ENCODE results near the gene SULT1A2. TPM values are rescaled to one million over a fixed set of nuclear protein-coding genes. Genes with fewer than 3 reads are reported as not detected.

The SULT1A2 gene
- total RNA-seq, 4 donors from 2014 or later: 0.27 to 1.2 TPM; not detected in 2

DNA sequence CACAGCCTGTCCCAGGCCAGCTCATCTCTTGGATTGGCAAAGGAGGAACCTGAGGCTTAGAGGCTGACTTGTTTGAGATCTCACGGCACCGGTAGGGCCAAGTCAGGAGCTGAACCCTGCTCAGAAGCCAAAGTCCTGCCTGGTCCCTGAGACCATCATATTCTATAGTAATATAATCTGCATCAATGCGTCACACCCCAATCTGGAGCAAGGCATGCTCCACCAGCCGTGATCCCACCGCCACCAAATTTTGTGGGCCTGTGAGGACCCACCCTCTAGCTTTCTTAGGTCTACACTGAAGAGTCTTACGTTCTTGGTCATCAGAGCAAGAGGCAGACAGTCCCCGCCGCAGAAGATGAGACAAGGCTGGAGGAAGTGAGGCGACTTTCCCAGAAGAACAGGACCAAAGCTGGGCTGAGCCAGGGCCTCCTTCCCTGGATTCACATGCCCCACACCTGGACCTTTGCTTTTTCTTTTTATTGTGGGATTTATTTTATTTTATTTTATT is 10.3 kb upstream of the SULT1A2 start:
- Histone ChIP-seq H3K9me3 (no peaks in the 10 kb centered on the region), H3K4me1 (peaks cover 0 to 23% (median 4%) of the 10 kb centered on the region in 3 donors), H3K27ac (no peak overlapping the region), H3K27me3 (peaks cover 9% of the 10 kb centered on the region), H3K4me3 (no peak overlapping the region), H3K36me3 (peaks cover 0 to 19% of the 10 kb centered on the region in 2 donors)
- no peak for TF ChIP-seq POLR2AphosphoS5 (IDR thresholded peaks at IDR 0.05)
- TF ChIP-seq, protein P1, sequence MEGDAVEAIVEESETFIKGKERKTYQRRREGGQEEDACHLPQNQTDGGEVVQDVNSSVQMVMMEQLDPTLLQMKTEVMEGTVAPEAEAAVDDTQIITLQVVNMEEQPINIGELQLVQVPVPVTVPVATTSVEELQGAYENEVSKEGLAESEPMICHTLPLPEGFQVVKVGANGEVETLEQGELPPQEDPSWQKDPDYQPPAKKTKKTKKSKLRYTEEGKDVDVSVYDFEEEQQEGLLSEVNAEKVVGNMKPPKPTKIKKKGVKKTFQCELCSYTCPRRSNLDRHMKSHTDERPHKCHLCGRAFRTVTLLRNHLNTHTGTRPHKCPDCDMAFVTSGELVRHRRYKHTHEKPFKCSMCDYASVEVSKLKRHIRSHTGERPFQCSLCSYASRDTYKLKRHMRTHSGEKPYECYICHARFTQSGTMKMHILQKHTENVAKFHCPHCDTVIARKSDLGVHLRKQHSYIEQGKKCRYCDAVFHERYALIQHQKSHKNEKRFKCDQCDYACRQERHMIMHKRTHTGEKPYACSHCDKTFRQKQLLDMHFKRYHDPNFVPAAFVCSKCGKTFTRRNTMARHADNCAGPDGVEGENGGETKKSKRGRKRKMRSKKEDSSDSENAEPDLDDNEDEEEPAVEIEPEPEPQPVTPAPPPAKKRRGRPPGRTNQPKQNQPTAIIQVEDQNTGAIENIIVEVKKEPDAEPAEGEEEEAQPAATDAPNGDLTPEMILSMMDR (IDR thresholded peaks at IDR 0.05): no peak
- TF ChIP-seq EP300 (IDR thresholded peaks at IDR 0.05): no peak
- TF ChIP-seq POLR2A (IDR thresholded peaks at IDR 0.05): no peak
- 98 to 100% methylated on average over 5 to 9 of the region's 9 CpGs for WGBS, 2 donors (ENCODE audit: low coverage in 1 of 2)
- ATAC-seq: no peak

DNA sequence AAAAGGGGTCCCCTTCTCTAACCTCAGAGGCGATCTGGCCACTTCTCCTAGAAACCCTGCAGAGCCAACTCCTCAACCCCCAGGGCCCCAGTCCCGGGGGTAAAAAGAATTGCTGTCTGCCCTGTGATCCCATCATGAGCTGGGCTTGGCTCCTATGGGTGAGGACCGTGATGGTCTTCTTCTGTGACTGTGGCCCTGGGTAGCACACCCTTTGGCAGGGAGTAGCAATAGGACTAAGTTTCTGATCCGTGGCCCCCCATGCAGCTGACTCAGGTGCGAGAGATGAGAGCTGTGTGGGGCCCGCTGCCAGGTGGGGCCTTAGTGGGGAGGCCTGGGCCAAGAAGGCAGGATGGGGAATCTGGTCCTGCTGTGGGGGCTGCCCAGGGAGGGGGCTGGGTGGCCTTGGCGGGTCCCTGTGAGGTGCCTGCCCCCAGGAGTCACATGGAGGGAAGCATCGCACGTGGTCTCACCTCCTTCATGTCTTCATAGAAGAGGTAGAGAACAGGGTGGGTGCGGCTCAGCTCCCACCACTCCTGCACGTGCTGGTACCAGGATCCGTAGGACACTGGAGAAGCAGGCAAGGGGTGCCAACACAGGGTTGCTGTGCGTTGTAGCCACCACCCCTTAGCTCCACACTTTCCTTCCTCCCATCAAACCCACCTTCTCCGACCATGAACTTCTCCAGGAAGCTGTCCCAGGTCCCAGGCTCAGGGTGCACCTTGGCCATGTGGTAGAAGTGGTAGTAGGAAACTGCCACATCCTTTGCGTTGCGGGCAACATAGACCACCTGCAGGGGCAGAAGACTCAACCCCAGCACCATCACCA is 9.7 kb upstream of the SULT1A2 start:
- Histone ChIP-seq H3K36me3 (peaks cover 0 to 19% of the 10 kb centered on the region in 2 donors), H3K4me1 (peaks cover 0 to 23% (median 4%) of the 10 kb centered on the region in 3 donors), H3K9me3 (no peaks in the 10 kb centered on the region), H3K27me3 (peaks cover 12% of the 10 kb centered on the region), H3K27ac (no peak overlapping the region), H3K4me3 (no peak overlapping the region)
- 83 to 87% methylated on average over 3 to 14 of the region's 16 CpGs for WGBS, 2 donors (ENCODE audit: low coverage in 1 of 2)
- ATAC-seq: no peak
- no peak for TF ChIP-seq EP300 (IDR thresholded peaks at IDR 0.05)
- no peak for TF ChIP-seq POLR2A (IDR thresholded peaks at IDR 0.05)
- TF ChIP-seq, protein P1 (IDR thresholded peaks at IDR 0.05): no peak
- TF ChIP-seq POLR2AphosphoS5 (IDR thresholded peaks at IDR 0.05): no peak

DNA sequence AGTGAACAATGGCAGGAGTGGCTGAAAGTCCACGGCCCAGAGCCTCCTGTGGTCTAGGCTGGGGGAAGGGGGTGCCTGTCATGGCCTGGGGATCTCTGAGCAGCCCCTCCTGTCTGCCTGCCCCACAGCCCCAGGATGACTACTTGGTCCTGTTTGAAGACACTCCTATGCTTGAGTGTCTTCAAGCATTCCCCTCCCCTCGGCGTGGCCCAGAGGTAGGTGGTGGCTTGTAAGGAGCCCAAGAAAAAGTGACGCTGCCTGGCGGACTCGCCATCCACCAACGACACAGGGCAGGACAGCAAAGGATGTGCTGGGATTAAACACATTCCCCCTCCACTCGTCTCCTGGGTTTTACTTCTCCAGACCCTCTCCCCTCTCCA is 7.3 kb upstream of the SULT1A2 start:
- Histone ChIP-seq H3K4me1 (peaks cover 0 to 5% (median 0%) of the 10 kb centered on the region in 3 donors), H3K36me3 (peaks cover 0 to 19% of the 10 kb centered on the region in 2 donors), H3K4me3 (no peak overlapping the region), H3K9me3 (no peaks in the 10 kb centered on the region), H3K27me3 (peaks cover 14% of the 10 kb centered on the region), H3K27ac (no peak overlapping the region)
- TF ChIP-seq POLR2A (IDR thresholded peaks at IDR 0.05): no peak
- TF ChIP-seq, protein P1 (IDR thresholded peaks at IDR 0.05): no peak
- TF ChIP-seq POLR2AphosphoS5 (IDR thresholded peaks at IDR 0.05): no peak
- no peak for TF ChIP-seq EP300 (IDR thresholded peaks at IDR 0.05)
- no peak for ATAC-seq
- 48 to 68% methylated on average over 3 to 7 of the region's 8 CpGs for WGBS, 2 donors (ENCODE audit: low coverage in 1 of 2)

DNA sequence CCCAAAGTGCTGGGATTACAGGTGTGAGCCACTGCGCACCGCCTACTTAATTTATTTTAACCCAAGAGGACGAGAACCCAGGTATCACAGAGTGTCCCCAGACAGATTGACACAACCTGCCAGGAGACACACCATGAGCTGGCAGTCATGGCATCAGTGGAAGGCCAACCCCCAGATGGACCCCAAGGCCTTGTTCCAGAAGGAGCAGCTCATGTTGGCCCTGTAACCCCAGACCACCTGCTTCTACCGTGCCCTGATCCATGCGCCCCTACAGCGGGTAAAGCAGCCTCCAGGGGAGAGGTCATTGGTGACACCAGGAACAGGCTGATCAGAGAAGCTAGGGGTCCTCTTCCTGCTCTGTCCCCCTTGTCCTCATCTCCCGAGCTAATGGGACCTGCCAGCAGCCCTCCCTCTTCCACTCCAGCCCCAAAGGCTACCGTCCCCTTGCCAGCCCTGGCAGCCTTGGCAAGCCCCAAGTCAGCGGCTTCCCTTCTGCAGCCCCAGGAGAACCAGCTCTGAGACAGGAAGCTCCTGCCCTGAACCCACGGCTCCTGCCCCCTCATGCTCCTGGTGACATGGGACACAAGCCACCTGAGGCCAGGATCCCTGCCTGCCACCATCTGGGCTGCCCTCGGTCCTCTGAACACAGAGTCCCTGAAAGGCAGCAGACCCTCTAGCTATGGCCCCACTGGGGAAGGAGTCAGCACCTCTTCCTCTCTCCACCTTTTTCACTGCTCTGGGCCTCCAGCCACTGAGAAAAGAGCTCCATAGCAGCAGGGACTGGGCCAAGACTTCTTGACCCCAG is 6.7 kb upstream of the SULT1A2 start:
- Histone ChIP-seq H3K36me3 (peaks cover 0 to 19% of the 10 kb centered on the region in 2 donors), H3K4me1 (no peaks in the 10 kb centered on the region), H3K9me3 (no peaks in the 10 kb centered on the region), H3K27ac (no peak overlapping the region), H3K4me3 (no peak overlapping the region), H3K27me3 (peaks cover 14% of the 10 kb centered on the region)
- ATAC-seq: no peak
- 39 to 77% methylated on average over 3 to 9 of the region's 11 CpGs for WGBS, 2 donors (ENCODE audit: low coverage in 1 of 2)
- TF ChIP-seq POLR2AphosphoS5 (IDR thresholded peaks at IDR 0.05): no peak
- TF ChIP-seq, protein P1 (IDR thresholded peaks at IDR 0.05): no peak
- TF ChIP-seq POLR2A (IDR thresholded peaks at IDR 0.05): no peak
- TF ChIP-seq EP300 (IDR thresholded peaks at IDR 0.05): no peak
